ENCODE measurements around the gene ASB11. TPM values are rescaled to one million over a fixed set of nuclear protein-coding genes. Genes with fewer than 3 reads are reported as not detected.

Gene ASB11
- total RNA-seq, 4 donors from 2014 or later = 16.2 to 59.8 (median 47.4) TPM

DNA sequence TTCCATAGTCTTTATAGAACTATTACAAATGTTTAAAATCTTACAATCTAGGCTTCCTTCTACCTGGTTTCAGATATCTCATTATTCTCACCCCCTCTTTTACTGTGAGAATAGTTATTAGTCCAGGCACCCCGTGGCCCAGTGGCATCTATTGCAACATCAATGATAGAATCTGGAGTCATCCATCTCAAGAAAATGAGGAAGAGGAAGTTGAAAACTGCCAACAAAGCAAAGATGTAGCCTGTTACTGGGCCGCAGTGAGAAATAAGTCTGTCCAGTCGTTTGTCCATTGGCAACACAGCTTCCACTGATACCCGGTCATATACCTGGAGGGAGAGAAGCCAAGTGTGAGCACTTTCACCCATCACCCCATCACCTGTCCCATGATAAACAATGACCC, 6.0 kb upstream of the ASB11 start:
- no peak for ATAC-seq
- Histone ChIP-seq H3K9me3 (no peaks in the 10 kb centered on the region), H3K27me3 (no peaks in the 10 kb centered on the region), H3K36me3 (peaks cover 0 to 7% of the 10 kb centered on the region in 2 donors), H3K4me1 (no peaks in the 10 kb centered on the region), H3K27ac (no peak overlapping the region), H3K4me3 (no peak overlapping the region)
- no peak for DNase-seq
- intact Hi-C loops (cut with DNase I; ENCODE audit: low total_unique reads) = no loop called here
- in situ Hi-C loops (cut with MboI; ENCODE audit: low sequenced_read_pairs in 4 of 4) = no loop called here
- no peak for TF ChIP-seq POLR2A (IDR thresholded peaks at IDR 0.05)
- TF ChIP-seq, protein P1, sequence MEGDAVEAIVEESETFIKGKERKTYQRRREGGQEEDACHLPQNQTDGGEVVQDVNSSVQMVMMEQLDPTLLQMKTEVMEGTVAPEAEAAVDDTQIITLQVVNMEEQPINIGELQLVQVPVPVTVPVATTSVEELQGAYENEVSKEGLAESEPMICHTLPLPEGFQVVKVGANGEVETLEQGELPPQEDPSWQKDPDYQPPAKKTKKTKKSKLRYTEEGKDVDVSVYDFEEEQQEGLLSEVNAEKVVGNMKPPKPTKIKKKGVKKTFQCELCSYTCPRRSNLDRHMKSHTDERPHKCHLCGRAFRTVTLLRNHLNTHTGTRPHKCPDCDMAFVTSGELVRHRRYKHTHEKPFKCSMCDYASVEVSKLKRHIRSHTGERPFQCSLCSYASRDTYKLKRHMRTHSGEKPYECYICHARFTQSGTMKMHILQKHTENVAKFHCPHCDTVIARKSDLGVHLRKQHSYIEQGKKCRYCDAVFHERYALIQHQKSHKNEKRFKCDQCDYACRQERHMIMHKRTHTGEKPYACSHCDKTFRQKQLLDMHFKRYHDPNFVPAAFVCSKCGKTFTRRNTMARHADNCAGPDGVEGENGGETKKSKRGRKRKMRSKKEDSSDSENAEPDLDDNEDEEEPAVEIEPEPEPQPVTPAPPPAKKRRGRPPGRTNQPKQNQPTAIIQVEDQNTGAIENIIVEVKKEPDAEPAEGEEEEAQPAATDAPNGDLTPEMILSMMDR (IDR thresholded peaks at IDR 0.05 in 4 of 5, conservative IDR thresholded peaks at IDR 0.05 in 1 of 5) = no peak

DNA sequence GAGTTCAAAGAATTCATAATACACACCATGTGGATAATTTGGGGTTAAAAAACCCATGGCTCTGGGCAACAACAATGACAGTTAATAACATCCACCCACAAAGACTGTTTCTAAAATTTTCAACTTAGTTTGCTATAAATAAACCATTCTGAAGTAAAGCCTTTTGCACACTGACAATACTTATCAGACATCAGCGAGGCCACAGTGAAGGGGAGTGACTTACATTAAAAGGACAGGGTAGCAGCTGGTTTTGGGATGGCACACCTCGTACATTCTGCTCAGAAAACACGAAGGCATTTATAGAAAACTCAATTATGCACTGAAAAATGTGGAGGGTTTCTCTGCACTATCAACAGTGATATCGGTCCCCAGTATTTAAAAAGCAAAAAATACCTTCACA, 4.9 kb upstream of the ASB11 start:
- peaks cover 0 to 7% of the 10 kb centered on the region in 2 donors for H3K36me3 ChIP-seq
- H3K4me1 ChIP-seq = no peaks in the 10 kb centered on the region
- ATAC-seq (no peak), DNase-seq (no peak)
- intact Hi-C loops (cut with DNase I; ENCODE audit: low total_unique reads) (no loop called here), in situ Hi-C loops (cut with MboI; ENCODE audit: low sequenced_read_pairs in 4 of 4) (no loop called here)
- no peaks in the 10 kb centered on the region for H3K9me3 ChIP-seq
- no peaks in the 10 kb centered on the region for H3K27me3 ChIP-seq
- TF ChIP-seq POLR2A (IDR thresholded peaks at IDR 0.05) = no peak
- TF ChIP-seq, protein P1 (IDR thresholded peaks at IDR 0.05 in 4 of 5, conservative IDR thresholded peaks at IDR 0.05 in 1 of 5) = no peak
- H3K27ac ChIP-seq = no peak overlapping the region
- no peak overlapping the region for H3K4me3 ChIP-seq

DNA sequence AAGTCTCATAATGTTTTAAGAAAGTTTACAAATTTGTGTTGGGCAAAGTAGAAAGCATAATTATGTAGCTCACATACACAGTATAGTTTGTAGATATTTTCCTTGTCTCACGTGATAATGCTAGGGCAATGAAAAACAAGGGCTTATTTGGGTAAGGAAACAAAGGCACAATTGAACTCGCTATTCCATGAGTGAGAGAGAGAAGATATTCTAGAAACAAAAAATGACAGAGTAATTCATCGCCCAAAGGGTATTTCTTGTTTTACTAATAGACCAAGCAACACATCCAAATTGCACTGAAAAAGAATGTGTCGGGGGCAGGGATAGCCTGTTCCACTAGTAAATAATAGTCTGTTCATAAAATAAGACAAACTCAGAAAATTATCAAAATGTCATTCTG, 3.6 kb upstream of the ASB11 start:
- Histone ChIP-seq H3K36me3 (peaks cover 0 to 2% of the 10 kb centered on the region in 2 donors), H3K27me3 (no peaks in the 10 kb centered on the region), H3K4me1 (no peaks in the 10 kb centered on the region), H3K9me3 (no peaks in the 10 kb centered on the region), H3K4me3 (no peak overlapping the region), H3K27ac (no peak overlapping the region)
- ATAC-seq = no peak
- TF ChIP-seq POLR2A (IDR thresholded peaks at IDR 0.05) = no peak
- TF ChIP-seq, protein P1 (IDR thresholded peaks at IDR 0.05 in 4 of 5, conservative IDR thresholded peaks at IDR 0.05 in 1 of 5) = no peak
- no peak for DNase-seq
- intact Hi-C loops (cut with DNase I; ENCODE audit: low total_unique reads) (no loop called here), in situ Hi-C loops (cut with MboI; ENCODE audit: low sequenced_read_pairs in 4 of 4) (no loop called here)

GRCh38 chrX:15314472-15314871, 968 bp downstream of the ASB11 start:
- Histone ChIP-seq H3K9me3 (no peaks in the 10 kb centered on the region), H3K36me3 (no peaks in the 10 kb centered on the region), H3K4me3 (peak overlapping the region; percentile 27 to 49 (median 46)), H3K27ac (peak overlapping the region; percentile 91 to 92 (median 92)), H3K27me3 (no peaks in the 10 kb centered on the region), H3K4me1 (peaks cover 5 to 12% of the 10 kb centered on the region in 2 donors)
- no peak for DNase-seq
- in situ Hi-C loops (cut with MboI; ENCODE audit: low sequenced_read_pairs in 4 of 4) = no loop called here
- intact Hi-C loops (cut with DNase I; ENCODE audit: low total_unique reads) = no loop called here
- ATAC-seq = peak; percentile 30 to 41
- peak in 1 of 2 donors; percentile 64 for TF ChIP-seq POLR2A (IDR thresholded peaks at IDR 0.05)
- TF ChIP-seq, protein P1 (IDR thresholded peaks at IDR 0.05 in 4 of 5, conservative IDR thresholded peaks at IDR 0.05 in 1 of 5) = no peak

DNA sequence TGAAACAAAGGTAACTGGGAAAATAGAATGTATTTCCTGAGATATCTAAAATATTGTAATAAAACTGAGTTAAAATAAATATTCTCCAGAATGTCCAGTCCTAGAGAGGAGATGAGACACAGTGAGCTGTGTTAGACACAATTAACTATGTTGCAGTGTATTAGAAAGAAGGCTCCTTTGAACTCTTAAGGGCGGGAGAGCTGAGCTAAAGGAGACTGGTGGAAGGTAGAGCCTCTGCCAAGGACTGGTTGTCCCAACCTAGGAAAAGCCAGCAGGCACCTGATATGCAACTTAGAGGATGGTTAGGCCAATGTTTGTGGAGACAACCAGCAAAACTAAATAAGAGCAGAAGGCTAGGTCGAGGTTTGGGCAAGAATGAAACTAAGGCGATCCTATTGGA, 4.3 kb downstream of the ASB11 start:
- intact Hi-C loops (cut with DNase I; ENCODE audit: low total_unique reads) (no loop called here), in situ Hi-C loops (cut with MboI; ENCODE audit: low sequenced_read_pairs in 4 of 4) (no loop called here)
- no peaks in the 10 kb centered on the region for H3K36me3 ChIP-seq
- DNase-seq = peak; percentile 65 to 75
- no peaks in the 10 kb centered on the region for H3K9me3 ChIP-seq
- H3K27me3 ChIP-seq = no peaks in the 10 kb centered on the region
- H3K27ac ChIP-seq = peak overlapping the region; percentile 91 to 92 (median 92)
- TF ChIP-seq, protein P1 (IDR thresholded peaks at IDR 0.05 in 4 of 5, conservative IDR thresholded peaks at IDR 0.05 in 1 of 5) = no peak
- peak in 1 of 2 donors; percentile 68 for TF ChIP-seq POLR2A (IDR thresholded peaks at IDR 0.05)
- peaks cover 5 to 12% of the 10 kb centered on the region in 2 donors for H3K4me1 ChIP-seq
- peak overlapping the region; percentile 22 to 49 (median 26) for H3K4me3 ChIP-seq
- ATAC-seq = peak; percentile 83 to 85
